HG03378 (cell line): Measurements from ENCODE around the gene DPH1.
A peak's percentile ranks its signal among the peaks of the same experiment; 100 is the strongest.

Experiments used
- ATAC-seq: cut with Tn5 transposase; IDR thresholded peaks from one replicate; pipeline ENCODE4 v1.9.1; 2021; ENCODE audit warnings: mild to moderate bottlenecking, moderate library complexity; ENCODE audit not compliant: unreplicated experiment

Gene DPH1

DNA sequence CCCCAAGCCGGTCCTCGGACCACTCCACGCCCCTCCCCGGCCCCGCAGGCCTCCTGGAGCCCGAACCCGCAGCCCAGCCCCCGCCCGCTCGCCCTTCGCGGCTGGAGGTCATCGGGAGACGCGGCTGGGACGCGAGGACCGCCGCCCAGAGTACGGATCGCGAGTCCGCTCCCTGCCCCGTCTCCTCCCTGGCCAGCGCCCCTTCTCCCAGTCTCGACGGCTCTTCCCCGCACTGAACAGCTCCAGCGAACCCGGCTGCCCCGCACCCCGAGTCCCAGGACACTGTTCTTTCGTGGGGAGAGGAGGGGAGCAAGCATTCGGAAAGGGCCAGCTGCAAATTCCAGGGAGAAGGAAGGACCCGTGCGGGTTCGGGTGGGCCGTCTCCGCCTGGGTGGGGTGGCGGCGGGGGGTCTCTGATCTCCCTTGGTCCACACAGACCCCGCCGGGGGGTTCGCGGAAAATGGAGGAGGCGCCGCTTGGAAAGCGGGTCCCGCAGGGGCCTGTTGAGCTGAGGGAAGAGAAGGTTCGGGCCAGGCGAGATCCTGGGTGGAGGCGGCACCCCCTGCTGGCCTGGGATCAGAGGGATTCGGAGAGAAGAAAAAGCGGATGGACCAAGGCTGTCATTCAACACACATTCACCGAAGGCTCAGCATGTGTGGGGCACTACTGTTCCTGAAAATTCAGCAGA lies 4.2 kb upstream of the DPH1 start:
- ATAC-seq: no peak

DNA sequence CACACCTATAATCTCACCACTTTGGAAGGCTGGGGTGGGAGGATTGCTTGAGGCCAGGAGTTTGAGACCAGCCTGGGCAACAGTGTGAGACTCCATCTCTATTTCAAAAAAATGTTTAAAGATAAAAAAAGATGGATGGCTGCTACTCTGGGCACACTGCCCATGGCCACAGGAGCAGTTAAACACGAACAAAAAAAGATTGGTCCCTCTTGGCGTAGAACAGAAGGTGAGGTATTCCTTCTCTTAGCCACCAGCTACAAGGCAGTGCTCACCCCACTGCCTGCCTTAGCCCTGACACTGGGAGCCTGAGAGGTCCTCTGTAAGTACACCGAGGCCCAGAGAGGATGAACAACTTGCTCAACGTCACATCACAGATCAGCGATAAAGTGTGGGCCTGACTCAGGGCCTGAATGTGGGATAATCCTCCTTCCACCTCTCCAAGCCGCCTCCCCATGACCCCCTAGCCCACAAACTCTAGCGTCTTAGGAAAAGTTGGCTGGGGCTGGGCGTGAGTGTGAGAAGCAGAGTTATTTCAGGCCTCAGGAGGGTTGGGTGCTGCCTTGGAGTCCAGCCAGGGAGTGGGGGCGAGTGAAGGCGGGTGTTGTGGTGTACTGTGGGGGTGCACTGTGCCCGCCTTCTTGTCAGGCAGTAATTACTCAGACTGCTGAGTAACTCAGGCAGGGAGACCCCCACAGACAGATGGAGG lies 2.3 kb upstream of the DPH1 start:
- no peak for ATAC-seq

DNA sequence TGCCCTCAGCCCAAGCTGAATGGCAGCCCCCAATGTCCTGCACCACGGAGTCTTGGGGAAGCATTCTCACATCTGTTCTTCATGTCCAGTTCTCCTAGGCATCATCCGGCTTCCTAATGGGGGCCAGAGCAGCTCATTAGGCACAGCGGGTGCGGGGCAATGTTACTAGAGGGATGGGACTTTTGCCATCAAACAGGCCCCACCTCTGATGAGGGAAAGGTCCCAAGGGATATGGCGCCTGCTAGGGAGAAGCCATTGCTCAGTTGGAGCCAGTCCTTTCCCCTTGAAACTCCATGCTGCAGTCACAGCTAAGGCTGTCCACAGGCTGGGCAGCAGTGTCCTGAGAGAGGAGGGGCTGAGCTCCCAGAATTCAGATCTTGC lies 1.7 kb upstream of the DPH1 start:
- no peak for ATAC-seq

DNA sequence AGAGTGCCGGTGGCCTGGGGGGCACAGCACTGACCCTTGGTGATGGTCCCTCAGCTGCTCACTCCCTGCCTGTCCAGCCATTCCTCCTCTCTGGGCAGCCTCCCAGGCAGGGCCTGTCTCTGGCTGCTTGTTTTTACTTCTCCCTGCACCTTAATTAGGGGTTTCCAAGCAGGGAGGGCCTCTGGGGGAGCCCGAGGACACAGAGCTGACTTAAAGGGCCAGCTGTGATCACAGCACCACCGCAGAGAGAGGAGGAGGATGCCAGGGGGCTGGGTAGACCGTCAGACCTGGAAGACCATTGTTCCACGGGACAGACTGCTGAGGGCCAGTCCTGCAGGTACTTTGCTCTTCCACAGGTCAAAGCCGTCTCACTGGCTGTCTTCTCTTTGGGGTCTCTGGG lies 1.2 kb upstream of the DPH1 start:
- ATAC-seq: no peak

DNA sequence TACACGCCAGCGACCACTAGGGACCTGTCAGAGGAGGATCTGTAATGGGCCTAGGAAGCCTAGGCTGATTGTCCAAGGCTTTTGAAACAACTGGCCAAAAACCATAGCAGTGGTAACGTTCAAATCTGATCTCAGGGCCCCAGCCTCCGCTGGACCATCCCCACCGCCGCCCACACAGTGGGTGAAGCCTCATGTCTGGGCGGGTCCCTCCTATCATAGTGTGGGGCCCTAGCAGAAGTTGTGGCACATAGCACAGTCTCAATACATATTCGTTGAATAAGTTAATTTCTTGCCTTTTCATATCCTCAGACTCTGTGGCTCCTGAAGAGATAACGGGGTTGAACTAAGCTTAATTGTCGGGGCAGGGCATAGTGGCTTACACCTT lies 818 bp downstream of the DPH1 start:
- ATAC-seq: no peak

DNA sequence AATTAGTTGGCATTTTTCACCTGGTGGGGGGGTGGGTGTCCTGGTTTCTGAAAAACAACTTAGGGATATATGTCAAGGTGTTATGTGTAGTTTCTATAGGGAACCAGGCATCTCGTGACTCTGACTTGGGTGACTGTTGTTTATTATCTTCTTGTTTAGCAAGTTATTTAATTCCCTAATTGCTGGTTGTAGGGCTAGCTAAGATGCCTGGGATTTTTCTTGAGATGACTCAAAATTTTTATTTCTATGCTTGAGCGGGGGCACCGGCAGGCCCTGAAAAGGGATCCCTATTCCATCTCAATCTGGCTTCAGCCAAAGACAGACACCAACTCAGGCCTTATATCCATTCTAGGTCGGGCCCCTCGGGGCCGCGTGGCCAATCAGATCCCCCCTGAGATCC lies 3.2 kb downstream of the DPH1 start:
- no peak for ATAC-seq

DNA sequence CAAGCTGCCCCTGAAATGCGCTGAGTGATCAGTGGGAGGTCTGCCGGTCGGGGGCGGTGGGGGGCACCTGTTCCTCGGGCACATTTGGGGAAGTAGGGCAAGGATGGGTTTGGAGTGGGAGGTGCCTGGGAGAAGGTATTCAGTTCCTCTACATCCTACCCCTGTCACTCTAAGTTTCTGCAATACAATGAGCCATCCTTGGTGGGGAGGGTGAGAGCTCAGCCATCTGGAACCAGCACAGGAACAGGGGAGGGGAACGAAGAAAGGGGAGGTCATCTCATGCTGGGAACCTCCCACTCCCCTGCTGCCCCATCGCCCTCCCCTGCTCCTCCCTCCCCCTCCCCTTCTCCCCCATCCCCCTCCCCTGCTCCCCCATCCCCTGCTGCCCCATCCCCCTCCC lies 4.2 kb downstream of the DPH1 start:
- no peak for ATAC-seq

DNA sequence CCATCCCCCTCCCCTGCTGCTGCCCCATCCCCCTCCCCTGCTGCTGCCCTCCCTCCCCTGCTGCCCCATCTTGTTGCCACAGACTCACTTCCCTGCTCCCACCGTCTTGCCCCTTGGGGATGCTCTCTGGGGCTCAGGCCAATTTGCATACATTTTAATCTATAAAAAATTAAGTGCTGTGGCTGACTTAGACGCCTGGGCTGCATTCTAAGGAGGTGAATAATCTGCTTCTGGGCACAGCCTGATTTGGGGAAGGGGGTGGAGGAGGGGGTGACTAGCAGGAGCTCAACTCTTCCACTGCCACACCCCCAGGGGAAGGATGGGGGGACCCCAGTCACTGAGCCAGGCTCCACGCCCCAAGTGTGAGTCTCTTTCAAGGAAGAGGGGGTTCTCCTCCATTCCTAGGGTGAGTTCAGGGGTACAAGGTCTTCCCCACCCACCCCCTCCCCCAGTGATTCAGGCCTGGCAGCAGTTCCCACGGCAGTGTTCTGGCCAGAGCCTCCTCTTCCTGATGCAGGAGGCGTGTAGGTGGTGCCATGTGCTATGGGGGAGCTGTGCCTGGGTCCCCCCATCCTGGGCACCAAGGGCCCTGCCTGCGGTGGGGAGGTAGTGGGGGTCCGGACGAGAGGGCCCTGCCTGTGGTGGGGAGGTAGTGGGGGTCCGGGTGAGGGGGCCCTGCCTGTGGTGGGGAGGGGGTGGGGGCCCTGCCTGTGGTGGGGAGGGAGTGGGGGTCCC lies 5.0 kb downstream of the DPH1 start:
- ATAC-seq: no peak

DNA sequence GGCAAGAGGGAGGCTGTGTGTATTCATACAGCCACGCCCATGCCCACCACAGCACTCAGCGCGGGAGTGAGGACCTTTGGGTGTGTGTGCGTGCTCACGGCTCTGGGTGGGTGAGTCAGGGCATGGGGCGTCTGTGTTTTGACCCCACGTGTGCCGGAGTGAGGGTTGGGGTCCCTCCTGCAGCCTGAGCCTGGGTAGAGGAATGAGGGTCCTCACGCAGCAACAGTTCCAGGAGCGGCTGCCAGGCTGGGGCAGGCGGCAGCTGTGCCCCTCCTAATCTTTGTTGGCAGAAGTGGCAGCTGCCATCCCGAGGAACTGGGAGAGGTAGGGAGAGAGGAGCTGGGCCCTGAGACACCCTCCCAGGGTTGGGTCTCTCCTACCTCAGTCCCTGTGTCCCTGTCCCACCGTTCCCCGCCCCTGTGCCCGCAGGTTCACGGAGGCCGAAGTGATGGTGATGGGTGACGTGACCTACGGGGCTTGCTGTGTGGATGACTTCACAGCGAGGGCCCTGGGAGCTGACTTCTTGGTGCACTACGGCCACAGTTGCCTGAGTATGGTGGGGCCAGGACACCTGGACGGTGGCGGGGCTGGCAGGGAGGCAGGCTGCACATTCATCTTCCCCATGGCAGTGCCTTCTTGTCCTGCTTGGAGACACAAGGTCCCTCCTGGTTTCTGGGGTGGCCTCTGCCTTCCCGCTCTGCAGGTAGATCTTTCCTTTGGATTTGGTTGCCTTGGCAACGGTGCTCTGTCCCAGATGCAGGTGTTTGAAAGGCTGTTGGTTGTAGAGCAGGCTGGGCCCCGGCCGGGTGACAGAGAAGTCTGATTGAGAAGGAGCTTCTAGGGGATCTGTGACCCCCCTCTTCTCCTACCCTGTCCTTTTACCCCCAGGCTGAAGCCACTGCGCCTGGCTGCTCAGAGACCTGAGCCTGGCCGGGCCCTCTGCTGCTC lies 5.9 kb downstream of the DPH1 start:
- ATAC-seq: no peak

DNA sequence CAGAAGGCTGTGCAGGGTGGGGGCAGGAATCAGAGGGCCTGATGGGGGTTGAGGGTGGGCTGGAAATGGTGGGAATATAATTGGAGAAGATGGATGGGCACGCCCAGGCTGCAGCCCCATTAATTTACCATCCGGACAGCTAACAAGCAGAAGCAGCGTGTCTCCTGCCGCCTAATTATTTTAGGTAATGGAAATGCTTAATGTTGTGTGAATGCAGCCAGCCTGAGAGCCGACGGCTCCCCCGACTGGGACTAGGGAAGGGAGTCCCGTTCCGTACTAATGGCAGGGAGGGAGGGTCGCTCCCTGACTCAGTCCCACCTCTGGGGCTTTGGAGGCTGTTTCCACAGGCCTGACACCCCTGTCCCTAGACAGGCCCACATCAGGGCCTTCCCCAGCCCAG lies 7.2 kb downstream of the DPH1 start:
- no peak for ATAC-seq

DNA sequence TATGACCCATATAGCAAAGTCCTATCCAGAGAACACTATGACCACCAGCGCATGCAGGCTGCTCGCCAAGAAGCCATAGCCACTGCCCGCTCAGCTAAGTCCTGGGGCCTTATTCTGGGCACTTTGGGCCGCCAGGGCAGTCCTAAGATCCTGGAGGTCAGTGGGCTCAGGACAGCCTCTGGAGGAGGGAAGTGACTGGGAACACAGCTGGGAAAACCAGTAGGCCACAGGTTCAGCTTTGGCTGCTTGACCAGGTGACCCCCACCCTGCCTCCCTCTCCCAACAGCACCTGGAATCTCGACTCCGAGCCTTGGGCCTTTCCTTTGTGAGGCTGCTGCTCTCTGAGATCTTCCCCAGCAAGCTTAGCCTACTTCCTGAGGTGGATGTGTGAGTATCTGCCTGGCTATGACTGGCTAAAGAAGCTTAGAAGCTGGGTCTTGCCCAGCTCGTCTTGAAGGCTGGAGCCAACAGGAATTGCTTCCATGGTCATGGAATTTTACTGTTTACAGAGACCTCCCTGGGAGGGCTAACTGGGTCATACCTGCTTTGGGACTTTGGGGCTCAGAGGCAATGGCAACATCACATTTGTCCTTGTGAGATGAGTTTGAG lies 10.4 kb downstream of the DPH1 start:
- ATAC-seq: no peak

DNA sequence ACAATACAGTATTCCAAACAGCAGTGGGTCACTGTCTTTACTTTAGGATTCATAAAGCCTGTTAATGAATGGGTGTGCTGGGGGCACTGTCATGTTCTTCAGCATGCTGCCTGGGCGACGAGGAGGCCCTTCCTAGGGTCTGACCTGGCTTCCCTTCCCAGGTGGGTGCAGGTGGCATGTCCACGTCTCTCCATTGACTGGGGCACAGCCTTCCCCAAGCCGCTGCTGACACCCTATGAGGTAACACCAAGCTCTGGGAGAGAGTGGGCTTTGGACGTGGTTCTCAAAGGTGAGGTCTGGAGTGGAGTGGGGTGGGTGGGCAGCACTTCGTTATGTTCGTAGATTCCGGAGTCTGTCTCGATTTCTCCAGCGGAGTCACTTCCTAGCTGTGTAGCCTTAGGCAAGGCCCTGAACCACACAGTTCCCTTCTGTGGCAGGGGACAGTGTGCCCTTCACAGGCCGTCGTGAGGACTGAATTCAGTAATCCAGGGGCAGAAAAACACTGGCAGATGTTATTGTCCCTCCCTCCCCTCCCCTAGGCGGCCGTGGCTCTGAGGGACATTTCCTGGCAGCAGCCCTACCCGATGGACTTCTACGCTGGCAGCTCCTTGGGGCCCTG lies 11.1 kb downstream of the DPH1 start:
- ATAC-seq: no peak

DNA sequence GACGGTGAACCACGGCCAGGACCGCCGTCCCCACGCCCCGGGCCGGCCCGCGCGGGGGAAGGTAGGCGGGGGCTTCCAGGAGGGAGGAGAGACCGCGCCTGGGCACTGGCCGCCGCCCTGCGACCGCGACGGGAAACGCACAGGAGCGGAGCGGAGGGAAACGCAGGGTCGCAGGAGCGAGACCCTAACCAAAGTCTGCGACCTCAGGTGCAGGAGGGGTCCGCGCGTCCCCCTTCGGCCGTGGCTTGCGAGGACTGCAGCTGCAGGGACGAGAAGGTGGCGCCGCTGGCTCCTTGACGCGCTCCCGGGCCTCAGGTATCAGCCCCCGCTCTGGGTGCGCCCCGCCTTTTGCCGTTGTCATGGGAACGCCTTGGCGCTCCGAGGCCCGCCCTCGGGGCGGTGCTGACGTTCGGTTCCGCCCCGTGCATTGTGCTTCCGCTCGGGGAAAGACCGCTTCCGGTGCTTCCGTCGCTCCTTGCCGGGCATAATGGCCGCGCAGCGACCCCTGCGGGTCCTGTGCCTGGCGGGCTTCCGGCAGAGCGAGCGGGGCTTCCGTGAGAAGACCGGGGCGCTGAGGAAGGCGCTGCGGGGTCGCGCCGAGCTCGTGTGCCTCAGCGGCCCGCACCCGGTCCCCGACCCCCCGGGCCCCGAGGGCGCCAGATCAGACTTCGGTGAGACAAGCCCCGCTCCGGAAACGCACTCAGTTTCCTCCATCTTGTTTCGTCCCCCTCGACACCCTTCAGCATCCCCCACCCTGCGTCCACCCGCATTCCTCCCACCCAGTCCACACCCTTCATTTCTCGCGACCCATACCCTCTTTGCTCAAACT lies 11.8 kb downstream of the DPH1 start, which contains the start of gene OVCA2:
OVCA2 (plus strand) TSS at position 462 of the 829 bp plus-strand sequence; CDS start at position 488, 26 bp downstream.
- peak; percentile 83 for ATAC-seq

DNA sequence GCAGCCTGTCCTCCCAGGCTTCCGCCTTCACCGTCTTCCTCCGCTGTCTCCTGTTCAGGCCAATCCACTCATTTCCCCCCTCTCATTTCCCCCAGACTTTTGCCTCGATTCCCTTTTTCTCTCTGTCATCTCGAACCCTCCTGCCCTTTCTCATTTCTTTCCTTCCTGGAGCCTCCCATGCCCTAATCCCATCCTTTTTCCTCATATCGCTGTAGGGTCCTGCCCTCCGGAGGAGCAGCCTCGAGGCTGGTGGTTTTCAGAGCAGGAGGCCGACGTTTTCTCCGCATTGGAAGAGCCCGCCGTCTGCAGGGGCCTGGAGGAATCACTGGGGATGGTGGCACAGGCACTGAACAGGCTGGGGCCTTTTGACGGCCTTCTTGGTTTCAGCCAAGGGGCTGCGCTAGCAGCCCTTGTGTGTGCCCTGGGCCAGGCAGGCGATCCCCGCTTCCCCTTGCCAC lies 12.5 kb downstream of the DPH1 start:
- ATAC-seq: no peak

DNA sequence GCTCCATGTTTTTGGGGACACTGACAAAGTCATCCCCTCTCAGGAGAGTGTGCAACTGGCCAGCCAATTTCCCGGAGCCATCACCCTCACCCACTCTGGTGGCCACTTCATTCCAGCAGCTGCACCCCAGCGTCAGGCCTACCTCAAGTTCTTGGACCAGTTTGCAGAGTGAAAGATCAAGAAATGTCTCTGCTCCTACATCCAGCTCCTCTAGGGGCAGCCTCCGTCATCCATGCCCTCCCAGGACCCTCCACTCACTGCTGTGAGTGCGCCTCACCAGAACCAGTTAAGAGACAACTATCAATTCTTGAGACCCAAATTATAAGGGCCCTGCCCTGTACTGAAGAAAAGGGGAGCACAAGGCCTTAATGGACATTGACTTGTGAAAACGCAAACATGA lies 13.0 kb downstream of the DPH1 start:
- no peak for ATAC-seq

DNA sequence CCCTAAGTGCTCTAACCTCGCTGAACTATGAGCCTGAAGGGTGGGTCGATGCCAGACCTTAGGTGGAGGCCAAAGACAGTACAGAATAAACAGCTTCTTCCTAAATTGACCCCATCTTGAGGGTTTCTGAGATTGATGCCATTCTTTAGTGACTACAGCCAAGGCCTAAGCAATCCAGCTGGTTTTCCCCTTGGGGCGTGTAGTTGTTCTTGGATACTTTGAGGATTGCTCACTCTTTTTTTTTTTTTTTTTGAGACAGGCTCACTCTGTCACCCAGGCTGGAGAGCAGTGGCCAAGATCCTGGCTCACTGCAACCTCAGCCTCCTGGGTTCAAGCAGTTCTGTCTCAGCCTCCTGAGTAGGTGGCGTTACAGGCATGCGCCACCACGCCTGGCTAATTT lies 13.8 kb downstream of the DPH1 start:
- no peak for ATAC-seq

DNA sequence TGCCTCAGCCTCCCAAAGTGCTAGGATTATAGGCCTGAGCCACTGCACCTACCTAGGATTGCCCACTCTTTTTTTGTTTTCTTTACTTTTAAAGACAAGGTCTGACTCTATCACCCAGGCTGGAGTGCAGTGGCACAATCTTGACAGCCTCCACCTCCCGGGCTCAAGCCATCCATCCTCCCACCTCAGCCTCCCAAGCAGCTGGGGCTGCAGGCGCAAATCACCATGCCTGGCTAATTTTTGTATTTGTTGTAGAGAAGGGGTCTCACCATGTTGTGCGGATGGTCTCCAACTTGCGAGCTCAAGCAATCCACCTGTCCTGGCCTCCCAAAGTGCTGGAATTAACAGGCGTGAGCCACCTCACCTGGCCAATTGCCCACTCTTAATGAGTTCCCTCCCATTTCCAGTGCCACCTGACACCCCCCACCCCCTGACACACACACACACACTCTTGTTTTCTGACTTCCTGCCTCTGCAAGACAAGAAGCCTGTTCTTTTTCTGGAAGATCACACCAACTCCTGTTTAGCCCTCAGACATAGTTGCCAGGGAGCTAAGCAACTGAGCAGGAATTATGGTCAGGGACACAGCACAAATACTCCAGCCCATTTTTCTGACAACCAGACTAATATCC lies 14.4 kb downstream of the DPH1 start:
- ATAC-seq: no peak

DNA sequence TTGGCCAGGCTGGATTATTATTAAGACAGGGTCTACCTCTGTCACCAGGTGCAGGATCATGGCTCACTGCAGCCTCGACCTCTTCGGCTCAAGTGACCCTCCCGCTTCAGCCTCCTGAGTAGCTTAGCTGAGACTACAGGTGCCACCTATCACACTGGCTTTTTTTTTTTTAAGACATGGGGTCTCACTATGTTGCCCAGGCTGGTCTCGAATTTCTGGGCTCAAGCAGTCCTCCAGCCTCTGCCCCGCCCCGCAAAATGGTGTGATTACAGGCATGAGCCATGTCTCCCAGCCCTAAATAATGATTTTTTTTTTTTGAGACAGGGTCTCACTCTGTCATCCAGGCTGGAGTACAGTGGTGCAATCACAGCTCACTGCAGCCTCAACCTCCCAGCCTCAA lies 17.6 kb downstream of the DPH1 start:
- no peak for ATAC-seq

DNA sequence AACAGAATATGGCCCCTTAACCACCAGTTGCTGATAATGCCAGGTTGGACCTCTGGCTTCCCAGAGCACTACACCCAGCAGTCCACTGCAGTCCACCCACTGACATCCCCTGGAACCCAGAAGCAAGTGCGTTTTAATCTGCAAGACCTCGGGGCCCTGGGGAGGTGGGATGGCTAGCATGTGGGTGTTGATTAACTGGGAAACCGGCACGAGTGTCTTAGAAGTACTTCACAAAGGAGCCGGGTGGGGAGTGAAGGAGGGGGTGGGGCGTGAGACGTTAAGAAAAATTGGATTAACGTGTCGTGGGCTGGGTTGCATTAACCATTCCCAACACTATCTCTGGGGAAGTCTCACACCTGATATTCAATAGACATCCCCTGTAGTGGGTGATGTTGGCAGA lies 18.9 kb downstream of the DPH1 start:
- no peak for ATAC-seq
